Adrenal gland (tissue), 12 donors: Measurements from ENCODE around the gene DCDC2B. TPM values are rescaled to one million over a fixed set of nuclear protein-coding genes. Genes with fewer than 3 reads are reported as not detected.
"Not testable (repeated sequence)": the region's sequence is repeated elsewhere in the genome, so short reads cannot be mapped to it uniquely, and the experiment has no call there.

Experiments
- DNase-seq, 7 donors: peaks; one replicate each; pipeline ENCODE4 v3.0.0-alpha.2; 2019 to 2020
- H3K27ac ChIP-seq, 5 donors: fragments of 200-600 bp; sonication (generic) in 4 of 5; 1 replicate in 3 of 5; 2 replicates in 2 of 5; pipeline versions ENCODE4 v1.5.1 to v1.8.0; 2016 to 2020; ENCODE audit warnings: mild to moderate bottlenecking in 1 of 5
- H3K27me3 ChIP-seq: fragments of 200-600 bp; 2 replicates; pipeline ENCODE4 v1.8.0; 2021
- H3K36me3 ChIP-seq, 2 donors: fragments of 200-600 bp; replicated peaks in 1 of 2; 1 replicate in 1 of 2; 2 replicates in 1 of 2; pipeline versions ENCODE4 v1.5.1 to v1.8.0; 2018 to 2022
- H3K4me1 ChIP-seq, 2 donors: fragments of 200-600 bp; replicated peaks in 1 of 2; 1 replicate in 1 of 2; 2 replicates in 1 of 2; pipeline versions ENCODE4 v1.5.1 to v1.8.0; 2018 to 2021
- H3K4me3 ChIP-seq, 4 donors: fragments of 200-600 bp; sonication (generic) in 3 of 4; one replicate each; pipeline ENCODE4 v1.5.1; 2016 to 2018
- H3K9me3 ChIP-seq, 3 donors: fragments of 200-600 bp; sonication (generic) in 1 of 3; replicated peaks in 1 of 3; 1 replicate in 2 of 3; 2 replicates in 1 of 3; pipeline versions ENCODE4 v1.5.1 to v1.8.0; 2016 to 2021
- POLR2A ChIP-seq, 2 donors: fragments of 450-650 bp; IDR thresholded peaks; one replicate each; pipeline ENCODE4 v1.6.1; 2017; ENCODE audit warnings: antibody characterized with exemption in 2 of 2, mild to moderate bottlenecking in 2 of 2, moderate library complexity in 1 of 2
- WGBS, 4 donors: extraction: QIAGEN DNeasy Blood & Tissue Kit in 2 of 4; methylation state at CpG; one replicate each; pipeline versions ENCODE4 v1.1.5 to v1.1.7; 2013 to 2017; 5-methylcytosine and 5-hydroxymethylcytosine counted together
- intact Hi-C, 2 donors: fragments of 100-400 bp; cut with DNase I; formaldehyde crosslinking; loops; one replicate each; pipeline versions ENCODE4 v1.14.1 to v1.15.0; 2022 to 2023
- polyA plus RNA-seq, 3 donors: library from polyadenylated mRNA; stranded (reverse); fragments of 200-250 nt in 2 of 3; fragments of 350-450 nt in 1 of 3; fragmentation: Illumina TruSeq in 1 of 3; extraction: RNeasy Lipid Tissue Mini Kit (QIAGEN cat#74804) in 1 of 3; gene quantifications; one replicate each; pipeline ENCODE4 v1.2.3, GENCODE V29; 2013 to 2014
- total RNA-seq, 9 donors: library from RNA; depleted of rRNA in 4 of 9; stranded (reverse); fragments of >200 nt in 4 of 9; fragments of 120-200 nt in 1 of 9; fragmentation: NEBNext Ultra II Directional in 1 of 9; extraction: Animal tissue kit (Norgen Biotek cat#: 25700) in 1 of 9; gene quantifications; one replicate each; pipeline versions ENCODE4 v1.1.0 to v1.2.4, GENCODE V29; 2013 to 2023
- TF ChIP-seq, protein P1 (sequence below), 6 experiments: fragments of 450-650 bp in 4 of 6; fragments of 200-600 bp in 2 of 6; sonication (generic) in 1 of 6; IDR thresholded peaks; 1 replicate in 5 of 6; 2 replicates in 1 of 6; pipeline versions ENCODE4 v1.5.1 to v1.8.0; 2016 to 2021; ENCODE audit warnings: antibody characterized with exemption in 6 of 6, mild to moderate bottlenecking in 2 of 6, moderate library complexity in 1 of 6
- donor health status: healthy with polysubstance abuse.
- donor health status: Bipolar disorder and iron deficiency.
- donor health status: DM: yes; HTN: yes; CAD: no.
- donor health status: DM: no; HTN: no; CAD: no.
- donor health status: DM: no; HTN: no; CAD: no.
- donor health status: DM: yes; HTN: yes; CAD: no.

Gene DCDC2B
- total and polyA plus RNA-seq, 12 donors: not detected

DNA sequence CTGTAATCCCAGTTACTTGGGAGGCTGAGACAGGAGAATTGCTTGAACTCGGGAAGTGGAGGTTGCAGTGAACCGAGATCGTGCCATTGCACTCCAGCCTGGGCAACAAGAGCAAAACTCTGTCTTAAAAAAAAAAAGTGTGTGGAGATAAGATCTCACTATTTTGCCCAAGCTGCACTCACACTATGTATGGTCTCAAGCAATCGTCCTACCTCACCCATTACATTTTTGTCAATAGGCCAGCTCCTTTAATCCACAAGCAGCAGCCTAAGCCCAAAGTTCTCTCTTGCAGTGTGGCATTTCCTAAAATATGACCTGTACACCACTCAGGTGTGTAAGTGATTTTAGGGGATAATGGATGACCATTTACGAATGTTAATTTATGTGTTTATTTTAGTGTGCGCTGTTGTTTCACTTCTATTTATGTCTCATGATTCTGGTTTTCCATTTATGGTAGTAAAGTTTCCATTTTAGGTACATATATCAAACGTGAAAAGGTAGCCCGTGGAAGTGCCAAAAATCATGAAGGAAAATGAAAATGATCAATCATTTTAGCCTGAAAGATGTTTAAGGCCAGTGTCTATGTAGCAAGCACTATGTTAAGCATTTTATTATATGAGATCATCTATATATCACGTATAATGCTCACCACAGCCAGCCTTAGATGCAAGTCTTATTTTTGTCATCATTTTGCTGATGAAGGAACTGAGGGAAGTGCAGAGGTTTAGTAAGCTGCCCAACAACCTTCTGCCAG is 47.8 kb downstream of the DCDC2B start:
- Histone ChIP-seq H3K36me3 (no peaks in the 10 kb centered on the region), H3K4me1 (no peaks in the 10 kb centered on the region), H3K27ac (no peak overlapping the region), H3K27me3 (no peaks in the 10 kb centered on the region), H3K4me3 (no peak overlapping the region), H3K9me3 (no peaks in the 10 kb centered on the region)
- 74 to 80% (median 76%) methylated on average over 9 of the region's 9 CpGs for WGBS, 4 donors
- DNase-seq: no peak
- intact Hi-C loops: no loop called here
- no peak for TF ChIP-seq POLR2A (IDR thresholded peaks at IDR 0.05)
- TF ChIP-seq, protein P1, sequence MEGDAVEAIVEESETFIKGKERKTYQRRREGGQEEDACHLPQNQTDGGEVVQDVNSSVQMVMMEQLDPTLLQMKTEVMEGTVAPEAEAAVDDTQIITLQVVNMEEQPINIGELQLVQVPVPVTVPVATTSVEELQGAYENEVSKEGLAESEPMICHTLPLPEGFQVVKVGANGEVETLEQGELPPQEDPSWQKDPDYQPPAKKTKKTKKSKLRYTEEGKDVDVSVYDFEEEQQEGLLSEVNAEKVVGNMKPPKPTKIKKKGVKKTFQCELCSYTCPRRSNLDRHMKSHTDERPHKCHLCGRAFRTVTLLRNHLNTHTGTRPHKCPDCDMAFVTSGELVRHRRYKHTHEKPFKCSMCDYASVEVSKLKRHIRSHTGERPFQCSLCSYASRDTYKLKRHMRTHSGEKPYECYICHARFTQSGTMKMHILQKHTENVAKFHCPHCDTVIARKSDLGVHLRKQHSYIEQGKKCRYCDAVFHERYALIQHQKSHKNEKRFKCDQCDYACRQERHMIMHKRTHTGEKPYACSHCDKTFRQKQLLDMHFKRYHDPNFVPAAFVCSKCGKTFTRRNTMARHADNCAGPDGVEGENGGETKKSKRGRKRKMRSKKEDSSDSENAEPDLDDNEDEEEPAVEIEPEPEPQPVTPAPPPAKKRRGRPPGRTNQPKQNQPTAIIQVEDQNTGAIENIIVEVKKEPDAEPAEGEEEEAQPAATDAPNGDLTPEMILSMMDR (IDR thresholded peaks at IDR 0.05): no peak

DNA sequence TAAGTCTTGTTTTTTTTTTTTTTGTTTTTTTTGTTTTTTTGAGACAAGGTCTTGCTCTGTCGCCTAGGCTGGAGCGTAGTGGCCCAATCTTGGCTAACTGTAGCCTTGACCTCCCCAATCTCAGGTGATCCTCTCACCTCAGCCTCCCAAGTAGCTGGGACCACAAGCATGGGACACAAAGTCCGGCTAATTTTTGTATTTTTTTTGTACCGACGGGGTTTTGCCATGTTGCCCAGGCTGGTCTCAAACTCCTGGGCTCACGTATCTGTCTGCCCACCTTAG is 48.3 kb downstream of the DCDC2B start:
- Histone ChIP-seq H3K36me3 (no peaks in the 10 kb centered on the region), H3K27me3 (no peaks in the 10 kb centered on the region), H3K9me3 (no peaks in the 10 kb centered on the region), H3K27ac (no peak overlapping the region), H3K4me3 (no peak overlapping the region), H3K4me1 (no peaks in the 10 kb centered on the region)
- TF ChIP-seq POLR2A (IDR thresholded peaks at IDR 0.05): no peak
- TF ChIP-seq, protein P1 (IDR thresholded peaks at IDR 0.05): no peak
- 79 to 83% (median 80%) methylated on average over 6 of the region's 6 CpGs for WGBS, 4 donors
- DNase-seq: no peak
- intact Hi-C loops: no loop called here

DNA sequence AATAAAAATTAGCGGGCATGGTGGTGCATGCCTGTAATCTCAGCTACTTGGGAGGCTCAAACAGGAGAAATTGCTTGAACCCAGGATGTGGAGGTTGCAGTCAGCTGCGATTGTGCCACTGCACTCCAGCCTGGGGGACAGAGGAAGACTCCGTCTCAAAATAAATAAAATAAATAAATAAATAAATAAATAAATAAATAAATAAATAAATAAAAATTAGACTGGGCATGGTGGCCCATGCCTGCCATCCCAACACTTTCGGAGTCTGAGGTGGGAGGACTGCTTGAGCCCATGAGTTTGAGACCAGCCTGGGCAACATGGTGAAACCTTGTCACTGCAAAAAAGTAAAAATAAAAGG is 54.3 kb downstream of the DCDC2B start:
- H3K4me3 ChIP-seq, H3K9me3 ChIP-seq, H3K36me3 ChIP-seq, intact Hi-C loops, H3K27me3 ChIP-seq, DNase-seq, H3K4me1 ChIP-seq: not testable (repeated sequence)
- H3K27ac ChIP-seq: peak overlapping the region in 2 of 5 donors; percentile 7 to 32
- WGBS, 4 donors: 93 to 94% (median 93%) methylated on average over 4 of the region's 4 CpGs

DNA sequence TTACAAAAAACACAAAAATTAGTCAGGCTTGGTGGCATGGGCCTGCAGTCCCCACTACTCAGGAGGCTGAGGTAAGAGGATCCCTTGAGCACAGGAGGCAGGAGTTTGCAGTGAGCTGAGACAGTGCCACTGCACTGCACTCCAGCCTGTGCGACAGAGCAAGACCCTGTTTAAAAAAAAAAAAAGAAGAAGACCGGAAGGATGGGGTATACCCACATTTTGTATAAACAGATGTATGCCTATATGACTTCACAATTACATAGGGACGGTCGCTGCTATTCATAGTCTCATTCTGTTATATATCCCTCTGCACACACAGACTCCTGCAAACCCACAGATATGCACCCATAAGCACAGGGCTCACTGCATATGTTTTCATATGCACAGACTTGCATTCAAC is 54.9 kb downstream of the DCDC2B start:
- Histone ChIP-seq H3K36me3 (no peaks in the 10 kb centered on the region), H3K4me3 (no peak overlapping the region), H3K4me1 (no peaks in the 10 kb centered on the region), H3K9me3 (no peaks in the 10 kb centered on the region), H3K27me3 (no peaks in the 10 kb centered on the region), H3K27ac (no peak overlapping the region)
- DNase-seq: no peak
- TF ChIP-seq, protein P1 (IDR thresholded peaks at IDR 0.05): no peak
- TF ChIP-seq POLR2A (IDR thresholded peaks at IDR 0.05): no peak
- 84 to 92% (median 90%) methylated on average over 4 of the region's 4 CpGs for WGBS, 4 donors
- intact Hi-C loops: no loop called here

Other genes starting within 250 kb of the DCDC2B start
- gene KHDRBS1, start 195.2 kb upstream of the DCDC2B start, total RNA-seq: 100 to 1,000 TPM in 1 of 9 donors, 10 to 100 TPM in 8; 50.1 to 108 (median 77.1) TPM
- gene KHDRBS1, start 195.2 kb upstream of the DCDC2B start, polyA plus RNA-seq: 10 to 100 TPM; 37.3 to 88.2 (median 43.7) TPM
- 10 to 100 TPM in 4 of 9 donors, 1 to 10 TPM in 5; 4.4 to 17.4 (median 8.9) TPM for gene TMEM39B, start 136.2 kb upstream of the DCDC2B start, total RNA-seq
- gene TMEM39B, start 136.2 kb upstream of the DCDC2B start, polyA plus RNA-seq: 10 to 100 TPM in 2 of 3 donors, 1 to 10 TPM in 1; 9.2 to 15.1 (median 14.2) TPM
- 10 to 100 TPM; 39.3 to 86.6 (median 71.5) TPM for gene KPNA6, start 101.0 kb upstream of the DCDC2B start, total RNA-seq
- 10 to 100 TPM in 1 of 3 donors, 1 to 10 TPM in 2; 9.3 to 31.2 (median 9.5) TPM for gene KPNA6, start 101.0 kb upstream of the DCDC2B start, polyA plus RNA-seq
- 10 to 100 TPM; 52.7 to 97.4 (median 66.1) TPM for gene TXLNA, start 29.4 kb upstream of the DCDC2B start, total RNA-seq
- 10 to 100 TPM; 14.9 to 51.0 (median 25.7) TPM for gene TXLNA, start 29.4 kb upstream of the DCDC2B start, polyA plus RNA-seq
- gene CCDC28B, start 8.5 kb upstream of the DCDC2B start, total RNA-seq: 10 to 100 TPM; 11.4 to 34.0 (median 20.5) TPM
- gene CCDC28B, start 8.5 kb upstream of the DCDC2B start, polyA plus RNA-seq: 10 to 100 TPM in 2 of 3 donors, 1 to 10 TPM in 1; 3.4 to 47.7 (median 42.6) TPM
- 1 to 10 TPM; 1.5 to 3.6 (median 2.7) TPM for gene IQCC, start 3.4 kb upstream of the DCDC2B start, total RNA-seq
- 1 to 10 TPM; 3.1 to 3.9 (median 3.6) TPM for gene IQCC, start 3.4 kb upstream of the DCDC2B start, polyA plus RNA-seq
- gene TMEM234, start 13.3 kb downstream of the DCDC2B start, total RNA-seq: 10 to 100 TPM in 7 of 9 donors, 1 to 10 TPM in 2; 2.1 to 27.1 (median 16.3) TPM
- gene TMEM234, start 13.3 kb downstream of the DCDC2B start, polyA plus RNA-seq: 10 to 100 TPM; 10.2 to 57.7 (median 34.6) TPM
- 100 to 1,000 TPM; 187 to 672 (median 202) TPM for gene EIF3I, start 13.3 kb downstream of the DCDC2B start, total RNA-seq
- 100 to 1,000 TPM; 196 to 312 (median 294) TPM for gene EIF3I, start 13.3 kb downstream of the DCDC2B start, polyA plus RNA-seq
- 10 to 100 TPM in 8 of 9 donors, 1 to 10 TPM in 1; 3.2 to 34.5 (median 26.0) TPM for gene FAM167B, start 38.1 kb downstream of the DCDC2B start, total RNA-seq
- gene FAM167B, start 38.1 kb downstream of the DCDC2B start, polyA plus RNA-seq: 10 to 100 TPM in 2 of 3 donors, 1 to 10 TPM in 1; 5.8 to 58.2 (median 30.0) TPM
- 1 to 10 TPM in 6 of 9 donors, under 1 TPM in 3; 0.30 to 2.7 (median 1.9) TPM for gene LCK, start 42.2 kb downstream of the DCDC2B start, total RNA-seq
- gene LCK, start 42.2 kb downstream of the DCDC2B start, polyA plus RNA-seq: 1 to 10 TPM in 2 of 3 donors, under 1 TPM in 1; 0.46 to 2.9 (median 1.2) TPM
- 10 to 100 TPM; 52.2 to 95.2 (median 76.9) TPM for gene HDAC1, start 83.0 kb downstream of the DCDC2B start, total RNA-seq
- 10 to 100 TPM; 54.4 to 70.1 (median 59.6) TPM for gene HDAC1, start 83.0 kb downstream of the DCDC2B start, polyA plus RNA-seq
- 10 to 100 TPM; 24.2 to 82.2 (median 49.0) TPM for gene MARCKSL1, start 127.1 kb downstream of the DCDC2B start, total RNA-seq
- gene MARCKSL1, start 127.1 kb downstream of the DCDC2B start, polyA plus RNA-seq: 10 to 100 TPM; 34.4 to 54.8 (median 49.2) TPM
- 10 to 100 TPM in 3 of 9 donors, 1 to 10 TPM in 6; 1.3 to 12.8 (median 6.5) TPM for gene FAM229A, start 153.4 kb downstream of the DCDC2B start, total RNA-seq
- 100 to 1,000 TPM in 1 of 3 donors, 10 to 100 TPM in 1, 1 to 10 TPM in 1; 1.6 to 110 (median 56.7) TPM for gene FAM229A, start 153.4 kb downstream of the DCDC2B start, polyA plus RNA-seq
- gene TSSK3, start 153.4 kb downstream of the DCDC2B start, total RNA-seq: 1 to 10 TPM in 6 of 9 donors, under 1 TPM in 2, not detected in 1; 0.69 to 5.3 (median 2.1) TPM
- 1 to 10 TPM in 2 of 3 donors, under 1 TPM in 1; 0.84 to 2.1 (median 1.2) TPM for gene TSSK3, start 153.4 kb downstream of the DCDC2B start, polyA plus RNA-seq
- gene BSDC1, start 185.4 kb downstream of the DCDC2B start, total RNA-seq: 100 to 1,000 TPM in 8 of 9 donors, 10 to 100 TPM in 1; 95.5 to 153 (median 117) TPM
- gene BSDC1, start 185.4 kb downstream of the DCDC2B start, polyA plus RNA-seq: 10 to 100 TPM; 47.9 to 80.2 (median 63.9) TPM